Mesendoderm (in vitro differentiated cells): ENCODE measurements around the gene CHADL.

ENCODE experiments used
- DNase-seq: peaks from one replicate; pipeline ENCODE4 v3.0.0; 2013
- H2AK5ac ChIP-seq: 2 replicates; pipeline ENCODE4 v1.6.1; 2013; ENCODE audit warnings: low read length, inconsistent platforms
- H2BK120ac ChIP-seq: 2 replicates; pipeline ENCODE4 v1.6.1; 2013; ENCODE audit warnings: low read depth, mild to moderate bottlenecking, low read length, moderate library complexity, mixed read lengths
- H2BK15ac ChIP-seq: replicated peaks from 2 replicates; pipeline ENCODE4 v1.6.1; 2013; ENCODE audit warnings: low read depth, mild to moderate bottlenecking, moderate library complexity
- H2BK5ac ChIP-seq: 2 replicates; pipeline ENCODE4 v1.6.1; 2013; ENCODE audit warnings: low read length, inconsistent platforms
- H3K18ac ChIP-seq: 2 replicates; pipeline ENCODE4 v1.6.1; 2013; ENCODE audit warnings: mild to moderate bottlenecking, low read length, mixed read lengths
- H3K23ac ChIP-seq: one replicate; pipeline ENCODE4 v1.6.1; 2013; ENCODE audit warnings: low read length
- H3K27ac ChIP-seq: 2 replicates; pipeline ENCODE4 v1.5.1; 2013; ENCODE audit warnings: low read depth, mild to moderate bottlenecking, inconsistent platforms, low read length, moderate library complexity
- H3K27me3 ChIP-seq: 2 replicates; pipeline ENCODE4 v1.6.1; 2013; ENCODE audit warnings: low read length, control low read depth, mild to moderate bottlenecking, inconsistent platforms; ENCODE audit not compliant: insufficient read depth, poor library complexity
- H3K36me3 ChIP-seq: 2 replicates; pipeline ENCODE4 v1.6.1; 2013; ENCODE audit warnings: low read length, inconsistent platforms; ENCODE audit not compliant: control insufficient read depth, insufficient read depth
- H3K4ac ChIP-seq: one replicate; pipeline ENCODE4 v1.6.1; 2013; ENCODE audit warnings: low read depth, mild to moderate bottlenecking, low read length, moderate library complexity
- H3K4me1 ChIP-seq: 2 replicates; pipeline ENCODE4 v1.6.1; 2013; ENCODE audit warnings: low read depth, low read length, inconsistent platforms; ENCODE audit not compliant: control insufficient read depth
- H3K4me2 ChIP-seq: 2 replicates; pipeline ENCODE4 v1.6.1; 2013; ENCODE audit warnings: low read length
- H3K4me3 ChIP-seq: 2 replicates; pipeline ENCODE4 v1.5.1; 2013; ENCODE audit warnings: mild to moderate bottlenecking, low read length
- H3K56ac ChIP-seq: one replicate; pipeline ENCODE4 v1.6.1; 2013; ENCODE audit warnings: low read length
- H3K79me1 ChIP-seq: 2 replicates; pipeline ENCODE4 v1.6.1; 2013; ENCODE audit warnings: low read length, inconsistent platforms
- H3K79me2 ChIP-seq: 2 replicates; pipeline ENCODE4 v1.6.1; 2013; ENCODE audit warnings: mild to moderate bottlenecking, low read length; ENCODE audit not compliant: control insufficient read depth, insufficient read depth
- H3K9ac ChIP-seq: 2 replicates; pipeline ENCODE4 v1.6.1; 2013; ENCODE audit warnings: low read length, inconsistent platforms
- H4K5ac ChIP-seq: one replicate; pipeline ENCODE4 v1.6.1; 2013; ENCODE audit warnings: low read length
- H4K8ac ChIP-seq: one replicate; pipeline ENCODE4 v1.6.1; 2013; ENCODE audit warnings: low read depth, mild to moderate bottlenecking, control low read depth, low read length, moderate library complexity
- WGBS: extraction: QIAGEN DNeasy Blood & Tissue Kit; methylation state at CpG from one replicate; pipeline ENCODE4 v1.1.7; 2013; ENCODE audit warnings: low lambda C conversion rate, missing lambda C conversion rate; ENCODE audit not compliant: insufficient coverage; ENCODE audit errors: extremely low coverage; 5-methylcytosine and 5-hydroxymethylcytosine counted together

CHADL gene

DNA sequence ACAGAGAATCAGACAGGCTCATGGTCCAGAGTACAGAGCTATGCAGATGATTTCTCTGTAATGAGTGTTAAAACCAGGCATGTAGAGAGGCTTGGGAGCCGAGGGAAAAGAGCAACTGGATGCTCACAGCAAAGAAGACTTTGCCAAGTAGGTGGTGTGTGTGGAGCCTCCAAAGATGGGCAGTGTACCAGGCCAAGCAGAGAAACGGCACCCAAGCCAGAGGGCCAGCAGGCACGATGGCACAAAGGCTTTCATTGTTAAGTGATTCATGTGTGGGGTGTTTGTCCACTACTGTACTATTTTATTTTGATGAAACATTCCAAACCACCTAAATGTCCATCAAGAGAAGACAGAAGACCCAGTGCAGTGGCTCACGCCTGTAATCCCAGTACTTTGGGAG lies 34.1 kb upstream of the CHADL start:
- H2BK15ac ChIP-seq = no peak overlapping the region
- no peak overlapping the region for H3K4me3 ChIP-seq
- H3K27ac ChIP-seq = no peak overlapping the region
- DNase-seq = no peak
- no peak overlapping the region for H4K5ac ChIP-seq
- H3K4me1 ChIP-seq = no peaks in the 10 kb centered on the region
- no peak overlapping the region for H3K56ac ChIP-seq
- no peak overlapping the region for H3K18ac ChIP-seq
- peaks cover 4% of the 10 kb centered on the region for H3K79me1 ChIP-seq
- H3K9ac ChIP-seq = no peak overlapping the region
- H3K4ac ChIP-seq = no peak overlapping the region
- H4K8ac ChIP-seq = no peak overlapping the region
- H3K23ac ChIP-seq = no peak overlapping the region
- no CpG with 5 or more reads among the region's 4 CpGs for WGBS
- H3K79me2 ChIP-seq = no peaks in the 10 kb centered on the region
- no peaks in the 10 kb centered on the region for H3K27me3 ChIP-seq
- H2BK5ac ChIP-seq = no peak overlapping the region
- H3K4me2 ChIP-seq = no peak overlapping the region
- peaks cover 28% of the 10 kb centered on the region for H3K36me3 ChIP-seq
- H2BK120ac ChIP-seq = no peak overlapping the region
- no peak overlapping the region for H2AK5ac ChIP-seq

DNA sequence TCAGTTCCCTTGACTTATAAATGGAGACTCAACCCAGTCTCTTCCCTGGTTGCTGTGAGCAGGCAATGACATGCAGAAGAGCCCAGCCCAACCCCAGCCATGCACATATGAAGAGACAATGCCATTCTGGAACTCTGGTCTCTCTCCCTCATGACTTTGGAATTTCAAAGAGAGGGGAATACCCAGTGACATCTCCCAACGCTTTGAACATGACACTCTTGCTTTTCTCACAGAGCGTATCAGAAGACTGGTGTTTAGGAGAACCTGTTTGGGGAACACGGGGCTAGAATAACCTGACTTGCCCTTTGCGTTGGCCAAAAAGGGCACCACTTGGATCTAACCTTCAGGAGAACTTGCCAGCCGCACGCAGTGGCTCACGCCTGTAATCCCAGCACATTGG lies 32.4 kb upstream of the CHADL start:
- Histone ChIP-seq H3K79me1 (peaks cover 4% of the 10 kb centered on the region), H2BK15ac (no peak overlapping the region), H2BK120ac (no peak overlapping the region), H3K4me1 (no peaks in the 10 kb centered on the region), H4K5ac (no peak overlapping the region), H3K27me3 (no peaks in the 10 kb centered on the region), H3K18ac (no peak overlapping the region), H2BK5ac (no peak overlapping the region), H3K36me3 (peaks cover 30% of the 10 kb centered on the region), H3K9ac (no peak overlapping the region), H2AK5ac (no peak overlapping the region), H3K4me3 (no peak overlapping the region), H3K4ac (no peak overlapping the region), H3K23ac (no peak overlapping the region), H3K56ac (no peak overlapping the region), H3K79me2 (no peaks in the 10 kb centered on the region), H3K4me2 (no peak overlapping the region), H4K8ac (no peak overlapping the region), H3K27ac (no peak overlapping the region)
- no CpG with 5 or more reads among the region's 7 CpGs for WGBS
- no peak for DNase-seq

DNA sequence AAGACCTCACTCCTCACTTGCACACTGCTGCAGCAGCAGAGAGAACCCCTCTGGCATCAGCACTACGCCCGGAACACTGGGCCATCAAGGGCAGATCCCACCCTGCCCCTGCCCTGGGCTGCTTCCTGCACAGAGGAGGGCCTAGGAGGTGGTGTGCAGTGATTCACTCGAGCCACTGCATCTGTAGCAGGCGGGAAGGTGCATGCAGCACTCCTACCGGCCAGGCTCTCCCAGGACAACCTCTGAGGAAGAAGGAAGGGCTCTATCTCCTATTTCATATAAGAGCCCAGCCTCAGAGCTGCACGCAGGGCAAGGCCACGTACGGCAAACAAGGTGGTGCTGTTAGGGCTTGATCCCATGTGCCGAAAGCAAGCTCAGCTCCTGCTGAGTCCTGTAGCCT lies 31.1 kb upstream of the CHADL start:
- H2BK15ac ChIP-seq = no peak overlapping the region
- no peak overlapping the region for H2BK120ac ChIP-seq
- H3K18ac ChIP-seq = no peak overlapping the region
- H3K36me3 ChIP-seq = peaks cover 39% of the 10 kb centered on the region
- no CpG with 5 or more reads among the region's 9 CpGs for WGBS
- H2AK5ac ChIP-seq = no peak overlapping the region
- H3K79me2 ChIP-seq = no peaks in the 10 kb centered on the region
- no peak for DNase-seq
- no peak overlapping the region for H3K9ac ChIP-seq
- H3K4me2 ChIP-seq = no peak overlapping the region
- no peaks in the 10 kb centered on the region for H3K4me1 ChIP-seq
- no peak overlapping the region for H2BK5ac ChIP-seq
- H3K27me3 ChIP-seq = no peaks in the 10 kb centered on the region
- H4K8ac ChIP-seq = no peak overlapping the region
- no peak overlapping the region for H3K4me3 ChIP-seq
- H4K5ac ChIP-seq = no peak overlapping the region
- peaks cover 4% of the 10 kb centered on the region for H3K79me1 ChIP-seq
- H3K27ac ChIP-seq = no peak overlapping the region
- no peak overlapping the region for H3K56ac ChIP-seq
- H3K4ac ChIP-seq = no peak overlapping the region
- H3K23ac ChIP-seq = no peak overlapping the region

DNA sequence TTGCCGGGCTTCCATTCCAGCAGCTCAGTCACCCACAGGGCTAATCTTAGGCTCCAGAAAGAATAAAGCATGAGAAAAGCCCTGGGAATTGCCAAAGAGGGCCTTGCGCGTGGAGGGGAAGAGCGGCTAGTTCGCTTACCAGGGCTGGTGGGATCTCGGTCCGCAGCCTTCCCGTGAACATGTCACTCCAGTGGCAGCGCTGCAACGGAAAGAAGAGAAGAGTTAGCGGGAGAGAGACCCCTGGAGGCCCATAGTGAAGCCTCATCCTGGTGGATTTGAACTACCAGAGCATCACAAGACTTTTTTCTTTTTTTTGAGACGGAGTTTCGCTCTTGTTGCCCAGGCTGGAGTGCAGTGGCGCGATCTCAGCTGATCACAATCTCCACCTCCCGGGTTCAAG lies 27.2 kb upstream of the CHADL start:
- Histone ChIP-seq H2BK15ac (no peak overlapping the region), H3K79me2 (no peaks in the 10 kb centered on the region), H3K9ac (no peak overlapping the region), H3K18ac (no peak overlapping the region), H4K5ac (no peak overlapping the region), H2AK5ac (no peak overlapping the region), H3K79me1 (peaks cover 4% of the 10 kb centered on the region), H3K56ac (no peak overlapping the region), H2BK5ac (no peak overlapping the region), H3K4ac (no peak overlapping the region), H3K27me3 (no peaks in the 10 kb centered on the region), H3K23ac (no peak overlapping the region), H3K4me1 (no peaks in the 10 kb centered on the region), H3K36me3 (peaks cover 37% of the 10 kb centered on the region), H3K27ac (no peak overlapping the region), H4K8ac (no peak overlapping the region), H2BK120ac (no peak overlapping the region), H3K4me2 (no peak overlapping the region), H3K4me3 (no peak overlapping the region)
- WGBS = no CpG with 5 or more reads among the region's 16 CpGs
- DNase-seq = no peak

DNA sequence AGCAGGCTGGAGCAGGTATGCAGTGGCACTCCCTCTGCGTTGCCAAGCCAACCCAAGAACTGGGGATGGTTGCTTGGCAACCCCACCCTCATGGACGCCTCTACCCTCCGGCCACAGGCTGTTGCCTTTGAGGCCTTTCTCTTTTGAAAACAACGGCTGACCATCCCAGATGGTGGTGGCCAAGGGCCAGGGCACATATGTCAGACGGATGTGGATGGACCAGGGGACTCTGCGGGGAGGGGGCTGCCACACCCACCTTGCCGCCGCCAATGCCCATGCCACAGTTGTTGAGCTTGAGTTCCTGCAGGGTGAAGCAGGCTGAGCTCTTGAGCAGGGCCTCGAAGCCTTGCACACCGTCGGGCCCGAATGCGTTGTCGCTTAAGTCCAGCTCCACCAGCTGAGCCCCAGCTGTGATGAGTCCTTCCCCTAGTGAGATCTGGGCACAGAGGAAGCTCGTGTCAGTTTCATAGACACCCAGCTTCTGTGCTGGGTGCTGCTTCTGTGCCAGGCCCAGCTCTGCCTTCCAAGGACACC lies 23.7 kb upstream of the CHADL start:
- no peak overlapping the region for H3K23ac ChIP-seq
- no peaks in the 10 kb centered on the region for H3K4me1 ChIP-seq
- H3K56ac ChIP-seq = no peak overlapping the region
- no peak overlapping the region for H3K18ac ChIP-seq
- peaks cover 39% of the 10 kb centered on the region for H3K36me3 ChIP-seq
- WGBS = no CpG with 5 or more reads among the region's 15 CpGs
- H3K79me1 ChIP-seq = peaks cover 2% of the 10 kb centered on the region
- H2BK15ac ChIP-seq = no peak overlapping the region
- H3K4me3 ChIP-seq = no peak overlapping the region
- H4K5ac ChIP-seq = no peak overlapping the region
- no peak overlapping the region for H4K8ac ChIP-seq
- H2AK5ac ChIP-seq = no peak overlapping the region
- DNase-seq = no peak
- H3K4me2 ChIP-seq = no peak overlapping the region
- no peaks in the 10 kb centered on the region for H3K79me2 ChIP-seq
- H3K4ac ChIP-seq = no peak overlapping the region
- no peak overlapping the region for H2BK120ac ChIP-seq
- H3K9ac ChIP-seq = no peak overlapping the region
- H2BK5ac ChIP-seq = no peak overlapping the region
- no peak overlapping the region for H3K27ac ChIP-seq
- no peaks in the 10 kb centered on the region for H3K27me3 ChIP-seq

DNA sequence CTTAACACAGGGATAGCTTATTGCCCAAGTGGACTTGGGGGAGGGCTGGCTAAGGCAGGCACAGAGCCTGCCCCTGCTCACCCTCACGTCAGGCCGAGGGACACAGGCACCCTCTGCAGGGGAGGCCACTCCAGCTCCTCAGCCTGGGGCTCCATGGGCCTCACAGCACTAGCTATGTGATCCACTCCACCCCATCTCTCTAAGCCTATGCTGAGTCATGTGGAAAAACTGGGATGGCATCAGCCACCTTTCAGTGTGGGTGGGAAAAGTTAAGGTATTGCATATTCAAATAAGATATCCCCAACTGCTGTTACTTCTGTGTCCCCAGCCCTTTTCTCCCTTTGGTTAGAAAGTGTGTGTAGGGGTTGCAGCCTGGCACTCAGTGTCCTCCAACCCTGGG lies 23.0 kb upstream of the CHADL start:
- Histone ChIP-seq H2AK5ac (no peak overlapping the region), H2BK5ac (no peak overlapping the region), H4K5ac (no peak overlapping the region), H3K4me2 (no peak overlapping the region), H3K9ac (no peak overlapping the region), H3K18ac (no peak overlapping the region), H4K8ac (no peak overlapping the region), H3K23ac (no peak overlapping the region), H3K27ac (no peak overlapping the region), H3K56ac (no peak overlapping the region), H3K79me2 (no peaks in the 10 kb centered on the region), H3K4me3 (no peak overlapping the region), H3K27me3 (no peaks in the 10 kb centered on the region), H3K4ac (no peak overlapping the region), H2BK120ac (no peak overlapping the region), H3K36me3 (peaks cover 41% of the 10 kb centered on the region), H3K79me1 (peaks cover 4% of the 10 kb centered on the region), H3K4me1 (no peaks in the 10 kb centered on the region), H2BK15ac (no peak overlapping the region)
- WGBS = no CpG with 5 or more reads among the region's 2 CpGs
- DNase-seq = no peak
